A549 (cell line): ENCODE data around the gene TMEM95. TPM values are rescaled to one million over a fixed set of nuclear protein-coding genes. Genes with fewer than 3 reads are reported as not detected.

Experiments used
- ATAC-seq, 2 experiments: fragments of 200-7000 bp in 1 of 2; fragments of >200 bp in 1 of 2; cut with Nextera tagmentation in 1 of 2; cut with Tn5 transposase in 1 of 2; 3 replicates each; pipeline versions ENCODE4 v1.8.0 to v1.9.1; 2018 to 2020; ENCODE audit warnings: mild to moderate bottlenecking in 1 of 2, moderate library complexity in 1 of 2
- CTCF ChIA-PET: fragments of 300-600 bp; sonication (Branson Sonifier 250); formaldehyde crosslinking; extraction: SDS; loops from one replicate; lab custom pipeline; 2021; ENCODE audit warnings: antibody characterized with exemption, inconsistent platforms; lab: Yijun Ruan, JAX
- POLR2A ChIA-PET: fragments of 350-600 bp; formaldehyde crosslinking; extraction: SDS; loops from one replicate; lab custom pipeline; 2021; ENCODE audit warnings: antibody characterized with exemption, inconsistent platforms; lab: Yijun Ruan, JAX
- DNase-seq, 2 experiments: peaks; one replicate each; pipeline versions ENCODE4 v3.0.0 to v3.0.0-alpha.2; 2011 to 2016; ENCODE audit warnings: low read depth in 1 of 2, low spot score in 1 of 2
- FAIRE-seq: peaks from 2 replicates; lab custom pipeline; 2011; peaks lifted over from hg19 to GRCh38; lab: Jason Lieb, UNC
- H3K27ac ChIP-seq, 2 experiments: fragments of >200 bp; sonication (Bioruptor Twin); formaldehyde crosslinking; 3 replicates each; pipeline ENCODE4 v1.5.1; 2016 to 2017
- H3K4me1 ChIP-seq: fragments of >200 bp; sonication (Bioruptor Twin); formaldehyde crosslinking; 3 replicates; pipeline ENCODE4 v1.6.1; 2016
- H3K4me2 ChIP-seq: fragments of >200 bp; sonication (Bioruptor Twin); formaldehyde crosslinking; 3 replicates; pipeline ENCODE4 v1.6.1; 2016
- H3K4me3 ChIP-seq: fragments of >200 bp; sonication (Bioruptor Twin); formaldehyde crosslinking; 3 replicates; pipeline ENCODE4 v1.5.1; 2016
- H3K9me3 ChIP-seq: fragments of >200 bp; sonication (Bioruptor Twin); formaldehyde crosslinking; 3 replicates; pipeline ENCODE4 v1.6.1; 2016
- ATOH8 ChIP-seq: fragments of 250-450 bp; sonication (Bioruptor Pico); IDR thresholded peaks from 2 replicates; pipeline ENCODE4 v1.5.0; 2020; ENCODE audit warnings: low read depth, mild to moderate bottlenecking, moderate library complexity
- BCL3 ChIP-seq: fragments of >200 bp; sonication (Bioruptor Twin); formaldehyde crosslinking; IDR thresholded peaks from 3 replicates; pipeline ENCODE4 v1.6.1; 2016
- CHD4 ChIP-seq: fragments of 200-600 bp; sonication (generic); IDR thresholded peaks from 2 replicates; pipeline ENCODE4 v1.6.1; 2016; ENCODE audit warnings: antibody characterized with exemption, mild to moderate bottlenecking, borderline replicate concordance
- EHF ChIP-seq: fragments of 250-450 bp; sonication (Bioruptor Pico); IDR thresholded peaks from 2 replicates; pipeline ENCODE4 v1.5.0; 2020; ENCODE audit warnings: mild to moderate bottlenecking
- ELK1 ChIP-seq: fragments of 150-350 bp; IDR thresholded peaks from 2 replicates; pipeline ENCODE4 v1.6.1; 2014; ENCODE audit warnings: low read depth, mild to moderate bottlenecking, low read length
- EP300 ChIP-seq, 2 experiments: fragments of >200 bp; sonication (Bioruptor Twin); formaldehyde crosslinking; IDR thresholded peaks; 2 replicates in 1 of 2; 3 replicates in 1 of 2; pipeline ENCODE4 v1.6.1; 2016 to 2017
- FOSB ChIP-seq: fragments of 250-450 bp; sonication (Bioruptor Pico); IDR thresholded peaks from 2 replicates; pipeline ENCODE4 v1.5.0; 2020; ENCODE audit warnings: mild to moderate bottlenecking, moderate library complexity
- FOSL2 ChIP-seq, 2 experiments: fragments of 450-650 bp in 1 of 2; fragments of >200 bp in 1 of 2; sonication (Bioruptor Twin) in 1 of 2; formaldehyde crosslinking; IDR thresholded peaks; 2 replicates each; pipeline versions ENCODE4 v1.5.0 to v1.6.1; 2016 to 2020; ENCODE audit warnings: mild to moderate bottlenecking in 1 of 2, moderate library complexity in 1 of 2
- GATA3 ChIP-seq: IDR thresholded peaks from 2 replicates; pipeline ENCODE4 v1.6.1; 2012; ENCODE audit warnings: borderline replicate concordance
- HMGXB4 ChIP-seq: fragments of 250-450 bp; sonication (Bioruptor Pico); IDR thresholded peaks from 2 replicates; pipeline ENCODE4 v1.5.0; 2021; ENCODE audit warnings: mild to moderate bottlenecking, moderate library complexity, borderline replicate concordance
- HOXA7 ChIP-seq: fragments of 250-450 bp; sonication (Bioruptor Pico); IDR thresholded peaks from 2 replicates; pipeline ENCODE4 v1.5.0; 2020; ENCODE audit warnings: mild to moderate bottlenecking, moderate library complexity
- HOXB5 ChIP-seq: fragments of 250-450 bp; sonication (Bioruptor Pico); IDR thresholded peaks from 2 replicates; pipeline ENCODE4 v1.5.0; 2020; ENCODE audit warnings: mild to moderate bottlenecking, moderate library complexity
- JUN ChIP-seq, 2 experiments: fragments of >200 bp; sonication (Bioruptor Twin); formaldehyde crosslinking; IDR thresholded peaks; 2 replicates in 1 of 2; 3 replicates in 1 of 2; pipeline ENCODE4 v1.6.1; 2016 to 2017
- JUNB ChIP-seq: fragments of >200 bp; sonication (Bioruptor Twin); formaldehyde crosslinking; IDR thresholded peaks from 2 replicates; pipeline ENCODE4 v1.6.1; 2016
- KDM5A ChIP-seq: fragments of 200-600 bp; sonication (generic); IDR thresholded peaks from 2 replicates; pipeline ENCODE4 v1.6.1; 2016; ENCODE audit warnings: antibody characterized with exemption, mild to moderate bottlenecking
- MAX ChIP-seq: IDR thresholded peaks from 2 replicates; pipeline ENCODE4 v1.6.1; 2012
- NR3C1 ChIP-seq: fragments of >200 bp; sonication (Bioruptor Twin); formaldehyde crosslinking; IDR thresholded peaks from 3 replicates; pipeline ENCODE4 v1.6.1; 2017
- PBX3 ChIP-seq: IDR thresholded peaks from 2 replicates; pipeline ENCODE4 v1.6.1; 2012
- PHF8 ChIP-seq: fragments of 200-600 bp; sonication (generic); IDR thresholded peaks from 2 replicates; pipeline ENCODE4 v1.6.1; 2016; ENCODE audit warnings: low read depth, mild to moderate bottlenecking, antibody characterized with exemption, moderate library complexity, borderline replicate concordance
- POLR2AphosphoS2 ChIP-seq: conservative IDR thresholded peaks from 2 replicates; pipeline ENCODE4 v1.6.1; 2012; ENCODE audit warnings: low read length, improper control_type of control experiment, inconsistent platforms
- REST ChIP-seq: fragments of 200-600 bp; sonication (generic); IDR thresholded peaks from 2 replicates; pipeline ENCODE4 v1.6.1; 2016; ENCODE audit warnings: antibody characterized with exemption, mild to moderate bottlenecking, moderate library complexity
- RFX5 ChIP-seq: fragments of 450-650 bp; IDR thresholded peaks from 2 replicates; pipeline ENCODE4 v1.7.1; 2014; ENCODE audit warnings: antibody characterized with exemption, mild to moderate bottlenecking, moderate library complexity
- RNF2 ChIP-seq: fragments of 200-600 bp; sonication (generic); IDR thresholded peaks from 2 replicates; pipeline ENCODE4 v1.6.1; 2016; ENCODE audit warnings: low read depth, mild to moderate bottlenecking, antibody characterized with exemption, moderate library complexity, borderline replicate concordance
- SMC3 ChIP-seq: fragments of >200 bp; sonication (Bioruptor Twin); formaldehyde crosslinking; IDR thresholded peaks from 3 replicates; pipeline ENCODE4 v1.6.1; 2018; ENCODE audit warnings: inconsistent platforms
- TFCP2L1 ChIP-seq: fragments of 250-450 bp; sonication (Bioruptor Pico); IDR thresholded peaks from 2 replicates; pipeline ENCODE4 v1.5.0; 2021; ENCODE audit warnings: mild to moderate bottlenecking
- TP53 ChIP-seq: fragments of 250-450 bp; sonication (Bioruptor Pico); IDR thresholded peaks from 2 replicates; pipeline ENCODE4 v1.5.0; 2021; ENCODE audit warnings: mild to moderate bottlenecking, moderate library complexity
- ZFP36 ChIP-seq: fragments of 450-650 bp; IDR thresholded peaks from 2 replicates; pipeline ENCODE4 v1.6.1; 2014; ENCODE audit warnings: borderline replicate concordance; ENCODE audit not compliant: partially characterized antibody
- ZNF302 ChIP-seq: fragments of 250-450 bp; sonication (Bioruptor Pico); IDR thresholded peaks from 2 replicates; pipeline ENCODE4 v1.9.0; 2021; ENCODE audit warnings: inconsistent platforms, mild to moderate bottlenecking, moderate library complexity
- WGBS: methylation state at CpG from one replicate; pipeline ENCODE4 v1.1.6; 2017; ENCODE audit errors: missing lambda C conversion rate; 5-methylcytosine and 5-hydroxymethylcytosine counted together
- polyA plus RNA-seq, 4 experiments: library from polyadenylated mRNA; depleted of rRNA in 3 of 4; stranded (reverse); fragments of >200 nt; fragmentation: RNase III in 1 of 4; extraction: RNeasy Plus Mini Kit Qiagen cat#74134 plus additional on column Dnase treatment in 1 of 4; gene quantifications; 2 replicates in 3 of 4; 3 replicates in 1 of 4; pipeline ENCODE4 v1.2.3, GENCODE V29; 2011 to 2017

Gene TMEM95
- polyA plus RNA-seq, 2 of the 4 experiments (the other 2 are of a cell fraction), result not detected

GRCh38 chr17:7307686-7308624 is 47.0 kb upstream of the TMEM95 start:
- 1% methylated on average over 17 of the region's 104 CpGs for WGBS
- FAIRE-seq (no peak), DNase-seq (peak; percentile 52), ATAC-seq (peak; percentile 7 to 44)
- Histone ChIP-seq H3K4me1 (peaks cover 37% of the 10 kb centered on the region), H3K4me2 (peak overlapping the region; percentile 95), H3K4me3 (peak overlapping the region; percentile 98), H3K9me3 (no peaks in the 10 kb centered on the region), H3K27ac (peak overlapping the region; percentile 98 to 100)
- POLR2A ChIA-PET, result interaction anchor here (0.5 to 1.1 kb wide), 2 partner anchors 96 to 176 kb away, joined by 3 to 4 read pairs; partner anchors contain the start of genes POLR2A and TMEM256
- CTCF ChIA-PET, result interaction anchor here (0.9 to 4.5 kb wide), 4 partner anchors 10 to 36 kb away, joined by 3 to 22 read pairs (median 5); no protein-coding TSS in a partner anchor
- TF ChIP-seq ZFP36 (no peak), GATA3 (no peak), BCL3 (no peak), POLR2AphosphoS2 (peak; percentile 76; the same call in 1 of the 2 replicates), SMC3 (no peak), PHF8 (peak; percentile 57), JUNB (no peak), ELK1 (no peak), REST (peak; percentile 59), JUN (IDR thresholded peaks at IDR 0.05) (peak in 1 of 2 experiments; percentile 71; a peak in 4 of 5 replicates), NR3C1 (no peak), MAX (peak; percentile 97), RNF2 (no peak), HMGXB4 (CRISPR knock-in tag) (no peak; the same call in 1 of the 2 replicates), FOSL2 (IDR thresholded peaks at IDR 0.05) (no peak), FOSL2 (CRISPR knock-in tag; IDR thresholded peaks at IDR 0.05) (peak; percentile 2; the same call in 1 of the 2 replicates), TFCP2L1 (CRISPR knock-in tag) (peak; percentile 76; the same call in 1 of the 2 replicates), EP300 (IDR thresholded peaks at IDR 0.05) (no peak), ATOH8 (CRISPR knock-in tag) (peak; percentile 70; the same call in 1 of the 2 replicates), PBX3 (peak; percentile 10; the same call in 1 of the 2 replicates), HOXA7 (CRISPR knock-in tag) (peak; percentile 89), ZNF302 (CRISPR knock-in tag) (no peak), RFX5 (no peak), HOXB5 (CRISPR knock-in tag) (no peak), FOSB (peak; percentile 80; the same call in 1 of the 2 replicates), KDM5A (no peak), EHF (CRISPR knock-in tag) (peak; percentile 33; the same call in 1 of the 2 replicates), CHD4 (no peak), TP53 (CRISPR knock-in tag) (peak; percentile 85)
